D341Med (cell line): ENCODE results near the gene DMXL1.
"Not testable (repeated sequence)": the region's sequence is repeated elsewhere in the genome, so short reads cannot be mapped to it uniquely, and the experiment has no call there.

Experiments
- DNase-seq: peaks from one replicate; pipeline ENCODE4 v3.0.0; 2012; ENCODE audit warnings: low spot score

Gene DMXL1

GRCh38 chr5:119122474-119122873 lies 51.6 kb downstream of the DMXL1 start:
- DNase-seq = not testable (repeated sequence)

- DNase-seq = no peak
Measured at GRCh38 chr5:119123280-119123679, 52.4 kb downstream of the DMXL1 start.

- DNase-seq = no peak
Measured at GRCh38 chr5:119129770-119130169, 58.9 kb downstream of the DMXL1 start.

- DNase-seq = no peak
Measured at GRCh38 chr5:119131530-119132304, 60.8 kb downstream of the DMXL1 start.

- DNase-seq = not testable (repeated sequence)
Measured at GRCh38 chr5:119135743-119136142, 64.9 kb downstream of the DMXL1 start.

GRCh38 chr5:119136666-119137318 lies 65.9 kb downstream of the DMXL1 start:
- no peak for DNase-seq

- no peak for DNase-seq
Measured at GRCh38 chr5:119153629-119154028, 82.7 kb downstream of the DMXL1 start.

GRCh38 chr5:119158144-119158543 lies 87.3 kb downstream of the DMXL1 start:
- no peak for DNase-seq

- DNase-seq = no peak
Measured at GRCh38 chr5:119161430-119161829, 90.5 kb downstream of the DMXL1 start.

- no peak for DNase-seq
Measured at GRCh38 chr5:119166026-119166425, 95.1 kb downstream of the DMXL1 start.

GRCh38 chr5:119168401-119168800 lies 97.5 kb downstream of the DMXL1 start:
- DNase-seq = no peak

GRCh38 chr5:119171686-119172085 lies 100.8 kb downstream of the DMXL1 start:
- no peak for DNase-seq

- DNase-seq = no peak
Measured at GRCh38 chr5:119174578-119175163, 103.8 kb downstream of the DMXL1 start.

- DNase-seq = no peak
Measured at GRCh38 chr5:119176785-119177184, 105.9 kb downstream of the DMXL1 start.

- no peak for DNase-seq
Measured at GRCh38 chr5:119177226-119177625, 106.3 kb downstream of the DMXL1 start.

GRCh38 chr5:119178435-119178834 lies 107.5 kb downstream of the DMXL1 start:
- DNase-seq = no peak

- no peak for DNase-seq
Measured at GRCh38 chr5:119179857-119180641, 109.2 kb downstream of the DMXL1 start.

- DNase-seq = not testable (repeated sequence)
Measured at GRCh38 chr5:119185512-119185911, 114.6 kb downstream of the DMXL1 start.

GRCh38 chr5:119187776-119188529 lies 117.1 kb downstream of the DMXL1 start:
- DNase-seq = no peak

- DNase-seq = no peak
Measured at GRCh38 chr5:119190470-119191095, 119.7 kb downstream of the DMXL1 start.

- no peak for DNase-seq
Measured at GRCh38 chr5:119191944-119192343, 121.1 kb downstream of the DMXL1 start.
